ENCODE data around the gene BCAT1.
A peak's percentile ranks its signal among the peaks of the same experiment; 100 is the strongest.
"Not testable (repeated sequence)": the region's sequence is repeated elsewhere in the genome, so short reads cannot be mapped to it uniquely, and the experiment has no call there.

BCAT1 gene

GRCh38 chr12:24929953-24930352 is 18.9 kb downstream of the BCAT1 start:
- ATAC-seq (replicated peaks) (no peak), DNase-seq (no peak)
- Mint-ChIP-seq H3K4me1 (ENCODE audit: low read depth in 2 of 2) (no peaks in the 10 kb centered on the region), H3K36me3 (ENCODE audit: insufficient read depth) (no peaks in the 10 kb centered on the region), H3K9me3 (no peaks in the 10 kb centered on the region), H3K27me3 (peaks cover 9% of the 10 kb centered on the region in 2 donors), H3K4me3 (no peak overlapping the region), H3K27ac (no peak overlapping the region)

GRCh38 chr12:24928533-24929306 is 20.2 kb downstream of the BCAT1 start:
- H3K27ac Mint-ChIP-seq; DNase-seq; H3K9me3 Mint-ChIP-seq; H3K4me1 Mint-ChIP-seq (ENCODE audit: low read depth in 2 of 2); ATAC-seq (replicated peaks); H3K36me3 Mint-ChIP-seq (ENCODE audit: insufficient read depth); H3K4me3 Mint-ChIP-seq; H3K27me3 Mint-ChIP-seq: not testable (repeated sequence)

- ATAC-seq (replicated peaks): no peak
- Mint-ChIP-seq H3K36me3 (ENCODE audit: insufficient read depth) (no peaks in the 10 kb centered on the region), H3K27me3 (peaks cover 9% of the 10 kb centered on the region in 2 donors), H3K4me1 (ENCODE audit: low read depth in 2 of 2) (no peaks in the 10 kb centered on the region), H3K4me3 (no peak overlapping the region), H3K27ac (no peak overlapping the region), H3K9me3 (no peaks in the 10 kb centered on the region)
- no peak for DNase-seq
These were observed 20.8 kb downstream of the BCAT1 start for GRCh38 chr12:24928131-24928530.

GRCh38 chr12:24926080-24926479 is 22.8 kb downstream of the BCAT1 start:
- not testable (repeated sequence) for DNase-seq; ATAC-seq (replicated peaks); H3K9me3 Mint-ChIP-seq; H3K27ac Mint-ChIP-seq; H3K27me3 Mint-ChIP-seq; H3K4me3 Mint-ChIP-seq; H3K36me3 Mint-ChIP-seq (ENCODE audit: insufficient read depth)
- H3K4me1 Mint-ChIP-seq (ENCODE audit: low read depth in 2 of 2): peaks cover 8 to 10% of the 10 kb centered on the region in 2 donors

- ATAC-seq (replicated peaks): peak; percentile 74
- H3K9me3 Mint-ChIP-seq: no peaks in the 10 kb centered on the region
- no peak overlapping the region for H3K4me3 Mint-ChIP-seq
- no peaks in the 10 kb centered on the region for H3K27me3 Mint-ChIP-seq
- H3K36me3 Mint-ChIP-seq (ENCODE audit: insufficient read depth): no peaks in the 10 kb centered on the region
- H3K27ac Mint-ChIP-seq: no peak overlapping the region
- DNase-seq: no peak
- peaks cover 8 to 10% of the 10 kb centered on the region in 2 donors for H3K4me1 Mint-ChIP-seq (ENCODE audit: low read depth in 2 of 2)
These were observed 26.8 kb downstream of the BCAT1 start for GRCh38 chr12:24922090-24922489.

GRCh38 chr12:24921251-24922038 is 27.5 kb downstream of the BCAT1 start:
- Mint-ChIP-seq H3K4me3 (no peak overlapping the region), H3K9me3 (no peaks in the 10 kb centered on the region), H3K27me3 (no peaks in the 10 kb centered on the region), H3K4me1 (ENCODE audit: low read depth in 2 of 2) (peaks cover 8 to 10% of the 10 kb centered on the region in 2 donors), H3K36me3 (ENCODE audit: insufficient read depth) (no peaks in the 10 kb centered on the region), H3K27ac (no peak overlapping the region)
- DNase-seq (no peak), ATAC-seq (replicated peaks) (no peak)

GRCh38 chr12:24920141-24920540 is 28.8 kb downstream of the BCAT1 start:
- Mint-ChIP-seq H3K9me3 (no peaks in the 10 kb centered on the region), H3K36me3 (ENCODE audit: insufficient read depth) (no peaks in the 10 kb centered on the region), H3K4me1 (ENCODE audit: low read depth in 2 of 2) (peaks cover 8 to 10% of the 10 kb centered on the region in 2 donors), H3K4me3 (no peak overlapping the region), H3K27me3 (no peaks in the 10 kb centered on the region), H3K27ac (no peak overlapping the region)
- ATAC-seq (replicated peaks) (no peak), DNase-seq (no peak)

GRCh38 chr12:24919346-24920001 is 29.4 kb downstream of the BCAT1 start:
- no peak for DNase-seq
- Mint-ChIP-seq H3K27me3 (no peaks in the 10 kb centered on the region), H3K4me1 (ENCODE audit: low read depth in 2 of 2) (peaks cover 8 to 10% of the 10 kb centered on the region in 2 donors), H3K36me3 (ENCODE audit: insufficient read depth) (no peaks in the 10 kb centered on the region), H3K27ac (no peak overlapping the region), H3K9me3 (no peaks in the 10 kb centered on the region), H3K4me3 (no peak overlapping the region)
- no peak for ATAC-seq (replicated peaks)

- H3K4me3 Mint-ChIP-seq: no peak overlapping the region
- no peak for DNase-seq
- no peak for ATAC-seq (replicated peaks)
These were observed 30.3 kb downstream of the BCAT1 start for GRCh38 chr12:24918596-24918995.

GRCh38 chr12:24915501-24915900 is 33.4 kb downstream of the BCAT1 start:
- Mint-ChIP-seq H3K27me3 (no peaks in the 10 kb centered on the region), H3K27ac (no peak overlapping the region), H3K36me3 (ENCODE audit: insufficient read depth) (no peaks in the 10 kb centered on the region), H3K4me1 (ENCODE audit: low read depth in 2 of 2) (no peaks in the 10 kb centered on the region), H3K9me3 (no peaks in the 10 kb centered on the region), H3K4me3 (no peak overlapping the region)
- DNase-seq (no peak), ATAC-seq (replicated peaks) (no peak)

More at GRCh38 chr12:24918596-24918995, 30.3 kb downstream of the BCAT1 start:
- no peaks in the 10 kb centered on the region for H3K9me3 Mint-ChIP-seq
- no peaks in the 10 kb centered on the region for H3K36me3 Mint-ChIP-seq (ENCODE audit: insufficient read depth)
- no peak overlapping the region for H3K27ac Mint-ChIP-seq
- no peaks in the 10 kb centered on the region for H3K27me3 Mint-ChIP-seq
- peaks cover 8 to 10% of the 10 kb centered on the region in 2 donors for H3K4me1 Mint-ChIP-seq (ENCODE audit: low read depth in 2 of 2)

- Mint-ChIP-seq H3K9me3 (no peaks in the 10 kb centered on the region), H3K27ac (no peak overlapping the region), H3K4me1 (ENCODE audit: low read depth in 2 of 2) (no peaks in the 10 kb centered on the region), H3K27me3 (no peaks in the 10 kb centered on the region), H3K36me3 (ENCODE audit: insufficient read depth) (no peaks in the 10 kb centered on the region), H3K4me3 (no peak overlapping the region)
- no peak for DNase-seq
- ATAC-seq (replicated peaks): no peak
These were observed 34.9 kb downstream of the BCAT1 start for GRCh38 chr12:24913953-24914352.

- Mint-ChIP-seq H3K9me3 (no peaks in the 10 kb centered on the region), H3K36me3 (ENCODE audit: insufficient read depth) (no peaks in the 10 kb centered on the region), H3K27ac (no peak overlapping the region), H3K27me3 (no peaks in the 10 kb centered on the region), H3K4me3 (no peak overlapping the region), H3K4me1 (ENCODE audit: low read depth in 2 of 2) (no peaks in the 10 kb centered on the region)
- ATAC-seq (replicated peaks): no peak
- no peak for DNase-seq
These were observed 35.8 kb downstream of the BCAT1 start for GRCh38 chr12:24913130-24913529.

GRCh38 chr12:24911271-24911791 is 37.6 kb downstream of the BCAT1 start:
- Mint-ChIP-seq H3K9me3 (no peaks in the 10 kb centered on the region), H3K4me3 (no peak overlapping the region), H3K27me3 (no peaks in the 10 kb centered on the region), H3K4me1 (ENCODE audit: low read depth in 2 of 2) (no peaks in the 10 kb centered on the region), H3K27ac (no peak overlapping the region), H3K36me3 (ENCODE audit: insufficient read depth) (no peaks in the 10 kb centered on the region)
- DNase-seq (no peak), ATAC-seq (replicated peaks) (no peak)
